A673 (cell line): Measurements from ENCODE around the gene GABRA5. TPM values are rescaled to one million over a fixed set of nuclear protein-coding genes. Genes with fewer than 3 reads are reported as not detected.
"Not testable (repeated sequence)": the region's sequence is repeated elsewhere in the genome, so short reads cannot be mapped to it uniquely, and the experiment has no call there.

ENCODE experiments used
- BruUV-seq: library from RNA; stranded (reverse); fragments of 400-500 nt; replicated peaks from 2 replicates; lab custom pipeline; 2021; lab: Mats Ljungman, UMichigan
- CTCF ChIA-PET: fragments of 300-600 bp; sonication (Branson Sonifier 250); formaldehyde crosslinking; loops from one replicate; lab custom pipeline; 2022; ENCODE audit warnings: antibody characterized with exemption; lab: Charles Lee
- POLR2A ChIA-PET: fragments of 300-600 bp; sonication (Branson Sonifier 250); formaldehyde crosslinking; loops from one replicate; lab custom pipeline; 2022; ENCODE audit warnings: antibody characterized with exemption; ENCODE audit not compliant: low non-redundant PET; lab: Charles Lee
- DNase-seq: peaks from one replicate; pipeline ENCODE4 v3.0.0-alpha.2; 2015; ENCODE audit warnings: low spot score
- H3K27ac ChIP-seq: fragments of 200-600 bp; sonication (generic); 2 replicates; pipeline ENCODE4 v1.5.1; 2016; ENCODE audit warnings: mixed run types, low read depth, mild to moderate bottlenecking, mixed read lengths, antibody characterized with exemption, low read length; ENCODE audit not compliant: poor library complexity, severe bottlenecking
- H3K27me3 ChIP-seq: fragments of 200-600 bp; sonication (generic); replicated peaks from 2 replicates; pipeline ENCODE4 v1.6.1; 2017; ENCODE audit warnings: mixed run types, low read depth, mild to moderate bottlenecking, mixed read lengths, antibody characterized with exemption, low read length; ENCODE audit not compliant: insufficient read depth, poor library complexity
- H3K36me3 ChIP-seq: fragments of 200-600 bp; sonication (generic); 2 replicates; pipeline ENCODE4 v1.6.1; 2016; ENCODE audit warnings: mixed run types, mild to moderate bottlenecking, mixed read lengths, antibody characterized with exemption, low read length; ENCODE audit not compliant: insufficient read depth, poor library complexity, severe bottlenecking
- H3K4me1 ChIP-seq: fragments of 200-600 bp; sonication (generic); 2 replicates; pipeline ENCODE4 v1.6.1; 2017; ENCODE audit warnings: mixed run types, mild to moderate bottlenecking, mixed read lengths, antibody characterized with exemption, low read length; ENCODE audit not compliant: insufficient read depth, poor library complexity, severe bottlenecking
- H3K4me3 ChIP-seq: fragments of 200-600 bp; sonication (generic); 2 replicates; pipeline ENCODE4 v1.5.1; 2016; ENCODE audit warnings: low read depth, mixed run types, mild to moderate bottlenecking, mixed read lengths, low read length; ENCODE audit not compliant: poor library complexity, severe bottlenecking
- H3K9me3 ChIP-seq: fragments of 200-600 bp; sonication (generic); 2 replicates; pipeline ENCODE4 v1.6.1; 2016; ENCODE audit warnings: mixed run types, low read depth, mild to moderate bottlenecking, mixed read lengths, antibody characterized with exemption, low read length; ENCODE audit not compliant: poor library complexity, severe bottlenecking
- CTCF ChIP-seq: fragments of 300-800, 200-600 bp; sonication (generic); conservative IDR thresholded peaks from 2 replicates; pipeline ENCODE4 v1.5.1; 2017; ENCODE audit warnings: low read depth, mild to moderate bottlenecking, antibody characterized with exemption, low read length, moderate library complexity, mixed read lengths
- EZH2 ChIP-seq: fragments of 200-600 bp; sonication (generic); IDR thresholded peaks from 2 replicates; pipeline ENCODE4 v1.6.1; 2017; ENCODE audit warnings: borderline replicate concordance, low read depth, mild to moderate bottlenecking, mixed read lengths, antibody characterized with exemption, low read length; ENCODE audit not compliant: poor library complexity, severe bottlenecking
- intact Hi-C: fragments of 100-400 bp; cut with micrococcal nuclease; formaldehyde crosslinking; loops from one replicate; pipeline ENCODE4 v1.10.0; 2022; ENCODE audit not compliant: unreplicated experiment
- total RNA-seq: library from RNA; stranded (reverse); gene quantifications from 2 replicates; pipeline ENCODE4 v1.2.3, GENCODE V29; 2021

GABRA5 gene
- total RNA-seq, 1 experiment from 2014 or later, result not detected

DNA sequence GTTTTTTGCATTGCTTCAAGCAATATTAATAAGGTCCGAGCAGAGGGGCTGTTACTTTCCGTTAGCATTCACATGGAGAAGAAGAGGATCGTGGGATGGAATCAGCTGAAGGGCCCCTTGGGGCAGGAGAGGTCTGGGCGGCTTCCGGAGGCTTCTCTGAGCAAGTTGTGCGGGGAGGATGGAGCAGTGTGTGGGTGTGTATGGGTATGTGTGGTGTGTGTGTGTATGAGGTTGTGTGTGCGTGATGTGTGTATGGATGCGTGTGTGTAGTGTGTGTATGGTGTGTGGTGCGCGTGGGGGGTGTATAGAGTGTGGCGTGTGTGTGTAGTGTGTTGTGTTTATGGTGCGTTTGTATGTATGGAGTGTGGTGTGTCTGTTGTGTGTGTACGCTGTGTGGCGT lies 25.8 kb downstream of the GABRA5 start:
- H3K36me3 ChIP-seq, result no peaks in the 10 kb centered on the region
- no peaks in the 10 kb centered on the region for H3K9me3 ChIP-seq
- no TSS peak for BruUV-seq
- POLR2A ChIA-PET, result no interaction called here
- no peaks in the 10 kb centered on the region for H3K27me3 ChIP-seq
- CTCF ChIA-PET, result no interaction called here
- H3K4me3 ChIP-seq, result no peak overlapping the region
- no peaks in the 10 kb centered on the region for H3K4me1 ChIP-seq
- no peak for DNase-seq
- no peak overlapping the region for H3K27ac ChIP-seq
- TF ChIP-seq CTCF (no peak), EZH2 (no peak)
- intact Hi-C loops, result loop anchor here (5.0 kb wide), 1 partner anchor 125 kb away; no protein-coding TSS in a partner anchor

- Histone ChIP-seq H3K36me3 (no peaks in the 10 kb centered on the region), H3K4me3 (no peak overlapping the region), H3K27me3 (no peaks in the 10 kb centered on the region), H3K4me1 (no peaks in the 10 kb centered on the region), H3K9me3 (no peaks in the 10 kb centered on the region), H3K27ac (no peak overlapping the region)
- BruUV-seq, result no TSS peak
- ChIA-PET CTCF (no interaction called here), POLR2A (no interaction called here)
- intact Hi-C loops, result loop anchor here (5.0 kb wide), 1 partner anchor 124 kb away; no protein-coding TSS in a partner anchor
- DNase-seq, result no peak
- TF ChIP-seq EZH2 (no peak), CTCF (no peak)
These were observed 26.6 kb downstream of the GABRA5 start for GRCh38 chr15:26893351-26894065.

- TF ChIP-seq CTCF (no peak), EZH2 (no peak)
- no peak overlapping the region for H3K27ac ChIP-seq
- H3K9me3 ChIP-seq, result no peaks in the 10 kb centered on the region
- H3K27me3 ChIP-seq, result no peaks in the 10 kb centered on the region
- no peak overlapping the region for H3K4me3 ChIP-seq
- H3K4me1 ChIP-seq, result no peaks in the 10 kb centered on the region
- no peak for DNase-seq
- ChIA-PET POLR2A (no interaction called here), CTCF (no interaction called here)
- no TSS peak for BruUV-seq
- no peaks in the 10 kb centered on the region for H3K36me3 ChIP-seq
- intact Hi-C loops, result loop anchor here (5.0 kb wide), 1 partner anchor 123 kb away; no protein-coding TSS in a partner anchor
These were observed 27.3 kb downstream of the GABRA5 start for GRCh38 chr15:26894181-26894580.

GRCh38 chr15:26895346-26895745 lies 28.5 kb downstream of the GABRA5 start:
- POLR2A ChIA-PET, DNase-seq, H3K27ac ChIP-seq, intact Hi-C loops, H3K4me3 ChIP-seq, CTCF ChIA-PET, H3K27me3 ChIP-seq, BruUV-seq, H3K9me3 ChIP-seq, H3K4me1 ChIP-seq, H3K36me3 ChIP-seq: not testable (repeated sequence)
